ENCODE measurements around the gene SKIC8.

The SKIC8 gene

DNA sequence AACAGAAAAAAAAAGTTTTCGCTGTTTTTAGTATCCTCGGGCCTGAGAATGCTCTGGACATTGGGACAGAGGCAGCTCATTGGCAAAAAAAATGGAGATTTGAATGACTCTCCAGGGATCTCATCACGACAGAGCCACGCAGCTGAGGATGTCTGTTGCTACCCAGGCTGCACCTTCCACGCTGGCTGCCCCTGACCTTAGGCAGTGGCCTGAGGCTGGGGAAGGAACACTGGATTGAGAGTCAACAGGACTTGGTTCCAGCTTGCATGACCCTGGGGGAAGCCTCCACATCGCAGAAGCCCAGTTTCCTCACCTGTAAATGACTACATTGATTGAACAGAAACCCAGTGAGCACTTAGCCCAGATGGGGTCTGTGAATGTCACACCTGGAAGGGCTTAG, 56.4 kb downstream of the SKIC8 start:
- DNase-seq (ENCODE audit: low spot score): no peak
- TF ChIP-seq CTCF (IDR thresholded peaks at IDR 0.05; ENCODE audit: extremely low read depth, missing control alignments): no peak

GRCh38 chr15:78242128-78242527, 57.3 kb downstream of the SKIC8 start:
- peak; percentile 16 for TF ChIP-seq CTCF (IDR thresholded peaks at IDR 0.05; ENCODE audit: extremely low read depth, missing control alignments)
- DNase-seq (ENCODE audit: low spot score): no peak

GRCh38 chr15:78241017-78241416, 58.4 kb downstream of the SKIC8 start:
- peak; percentile 70 for TF ChIP-seq CTCF (IDR thresholded peaks at IDR 0.05; ENCODE audit: extremely low read depth, missing control alignments)
- DNase-seq (ENCODE audit: low spot score): peak; percentile 90

- TF ChIP-seq CTCF (IDR thresholded peaks at IDR 0.05; ENCODE audit: extremely low read depth, missing control alignments): no peak
- no peak for DNase-seq (ENCODE audit: low spot score)
These were observed 59.6 kb downstream of the SKIC8 start for GRCh38 chr15:78239811-78240210.

DNA sequence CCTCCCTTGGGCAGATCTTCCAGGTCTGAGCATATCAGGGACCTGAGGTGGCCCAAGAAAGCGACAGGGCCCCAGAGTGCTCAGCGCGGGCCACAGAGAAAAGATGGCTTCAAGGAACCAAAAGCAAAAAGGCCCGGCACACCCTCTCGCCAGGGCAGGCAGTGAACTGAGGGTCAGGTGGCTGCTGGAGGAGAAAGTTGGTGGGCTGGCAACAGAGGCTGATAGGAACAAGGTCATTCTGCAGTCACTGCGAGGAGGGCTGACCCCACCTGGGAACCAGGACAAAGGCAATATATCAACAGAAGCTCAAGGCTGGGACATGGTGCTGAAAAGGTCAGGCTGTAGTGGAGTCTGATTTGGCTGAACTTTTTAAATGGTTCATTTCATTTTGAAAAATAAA, 62.3 kb downstream of the SKIC8 start:
- no peak for DNase-seq (ENCODE audit: low spot score)
- no peak for TF ChIP-seq CTCF (IDR thresholded peaks at IDR 0.05; ENCODE audit: extremely low read depth, missing control alignments)

- TF ChIP-seq CTCF (IDR thresholded peaks at IDR 0.05; ENCODE audit: extremely low read depth, missing control alignments): no peak
- no peak for DNase-seq (ENCODE audit: low spot score)
These were observed 62.9 kb downstream of the SKIC8 start for GRCh38 chr15:78236491-78236890.

DNA sequence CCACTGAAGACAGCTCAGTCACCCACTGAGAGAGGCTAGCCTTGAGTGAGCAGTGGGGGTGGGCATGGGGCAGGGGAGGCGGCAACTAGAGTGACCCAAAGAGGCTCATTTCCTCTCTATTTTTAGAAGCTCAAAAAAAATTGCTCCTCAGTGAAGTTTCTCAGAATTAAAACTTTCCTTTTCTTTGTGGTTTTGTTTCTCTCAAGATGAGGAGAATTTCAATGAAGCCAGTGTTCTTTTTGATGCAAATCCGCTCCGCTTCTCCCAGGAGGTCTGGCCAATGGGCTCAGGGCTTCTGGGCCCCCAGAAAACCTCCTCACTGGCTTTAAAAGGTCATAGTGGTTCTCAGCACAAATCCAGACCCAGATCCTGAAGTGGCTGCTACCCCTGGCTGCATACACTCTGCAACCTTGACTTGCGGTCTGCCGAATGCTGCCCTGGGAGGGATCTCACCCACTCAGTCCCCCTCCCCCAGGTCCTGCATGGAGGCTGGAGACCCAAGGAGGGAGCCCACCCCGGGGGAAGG, 64.8 kb downstream of the SKIC8 start, which contains the start of gene ACSBG1:
Gene ACSBG1 (minus strand): TSS at position 51 of the 526 bp plus-strand sequence. CDS start 64 bp downstream, outside the sequence.
- no peak for DNase-seq (ENCODE audit: low spot score)
- no peak for TF ChIP-seq CTCF (IDR thresholded peaks at IDR 0.05; ENCODE audit: extremely low read depth, missing control alignments)
